ENCODE measurements around the gene BRCA2. TPM values are rescaled to one million over a fixed set of nuclear protein-coding genes. Genes with fewer than 3 reads are reported as not detected.

The BRCA2 gene
- total RNA-seq, 1 donor from 2014 or later, result 4.8 TPM

GRCh38 chr13:32429433-32429909 is 114.2 kb downstream of the BRCA2 start:
- no peak for DNase-seq

GRCh38 chr13:32430018-32430747 is 114.9 kb downstream of the BRCA2 start:
- DNase-seq, result peak; percentile 58

- no peak for DNase-seq
Measured at GRCh38 chr13:32431361-32431760, 116.1 kb downstream of the BRCA2 start.

GRCh38 chr13:32432856-32433255 is 117.5 kb downstream of the BRCA2 start:
- no peak for DNase-seq

GRCh38 chr13:32438871-32439270 is 123.6 kb downstream of the BRCA2 start:
- no peak for DNase-seq

GRCh38 chr13:32443111-32443510 is 127.8 kb downstream of the BRCA2 start:
- peak; percentile 28 for DNase-seq

GRCh38 chr13:32445461-32445860 is 130.2 kb downstream of the BRCA2 start:
- no peak for DNase-seq

- no peak for DNase-seq
Measured at GRCh38 chr13:32446220-32446619, 130.9 kb downstream of the BRCA2 start.

- DNase-seq, result no peak
Measured at GRCh38 chr13:32446773-32447465, 131.6 kb downstream of the BRCA2 start.

- no peak for DNase-seq
Measured at GRCh38 chr13:32447894-32448623, 132.8 kb downstream of the BRCA2 start.

GRCh38 chr13:32448972-32449371 is 133.7 kb downstream of the BRCA2 start:
- no peak for DNase-seq

Small RNA genes within 50 kb of the gene (small RNA-seq; reads per million reads assigned to genes)
- gene RF00190 (ENCODE audit: low replicate concordance), result not detected

Other genes starting within 250 kb of the BRCA2 start
- not detected for gene ZAR1L, start 145 bp upstream of the BRCA2 start, total RNA-seq
- 13.5 TPM for gene N4BP2L1, start 112.6 kb downstream of the BRCA2 start, total RNA-seq
- 256 TPM for gene N4BP2L2, start 223.3 kb downstream of the BRCA2 start, total RNA-seq